Upper lobe of left lung (tissue), 4 donors: ENCODE measurements around the gene CSNK2B.

Experiments used
- CTCF ChIP-seq, 6 experiments: fragments of 450-650 bp in 4 of 6; fragments of 200-600 bp in 2 of 6; sonication (generic) in 2 of 6; IDR thresholded peaks; one replicate each; pipeline ENCODE4 v1.5.1; 2016 to 2019; ENCODE audit warnings: antibody characterized with exemption in 6 of 6
- POLR2A ChIP-seq, 4 donors: fragments of 450-650 bp; IDR thresholded peaks; one replicate each; pipeline ENCODE4 v1.5.1; 2016 to 2017; ENCODE audit warnings: antibody characterized with exemption in 4 of 4, mild to moderate bottlenecking in 2 of 4

- no peak for TF ChIP-seq POLR2A (IDR thresholded peaks at IDR 0.05)
- TF ChIP-seq CTCF (IDR thresholded peaks at IDR 0.05): no peak
Observed at GRCh38 chr6:31661262-31662123, 4.4 kb upstream of the CSNK2B start.
